ENCODE data around the gene CELSR1.

CELSR1 gene

GRCh38 chr22:46537225-46537945, at the start of gene CELSR1:
TSS of gene CELSR1 (minus strand) at chr22:46537620. CDS start at chr22:46537170, 450 bp downstream.
- peak; percentile 38 for DNase-seq

GRCh38 chr22:46587061-46587460, 49.6 kb upstream of the CELSR1 start:
- no peak for DNase-seq

- no peak for DNase-seq
Observed at GRCh38 chr22:46586531-46587011, 49.2 kb upstream of the CELSR1 start.

GRCh38 chr22:46586123-46586519, 48.7 kb upstream of the CELSR1 start:
- DNase-seq, result no peak

- no peak for DNase-seq
Observed at GRCh38 chr22:46585340-46586122, 48.1 kb upstream of the CELSR1 start.

GRCh38 chr22:46584081-46584921, 46.9 kb upstream of the CELSR1 start:
- no peak for DNase-seq

- DNase-seq, result no peak
Observed at GRCh38 chr22:46583571-46583970, 46.2 kb upstream of the CELSR1 start.

- DNase-seq, result no peak
Observed at GRCh38 chr22:46582281-46582933, 45.0 kb upstream of the CELSR1 start.

- DNase-seq, result no peak
Observed at GRCh38 chr22:46581538-46582244, 44.3 kb upstream of the CELSR1 start.

- DNase-seq, result peak; percentile 4
Observed at GRCh38 chr22:46580940-46581537, 43.6 kb upstream of the CELSR1 start.

GRCh38 chr22:46579751-46580449, 42.5 kb upstream of the CELSR1 start:
- DNase-seq, result no peak

- no peak for DNase-seq
Observed at GRCh38 chr22:46578824-46579561, 41.6 kb upstream of the CELSR1 start.

- DNase-seq, result no peak
Observed at GRCh38 chr22:46578251-46578823, 40.9 kb upstream of the CELSR1 start.

GRCh38 chr22:46577368-46578249, 40.2 kb upstream of the CELSR1 start:
- DNase-seq, result no peak

- DNase-seq, result no peak
Observed at GRCh38 chr22:46576556-46577367, 39.3 kb upstream of the CELSR1 start.

GRCh38 chr22:46575911-46576555, 38.6 kb upstream of the CELSR1 start:
- no peak for DNase-seq

Data from NCI-H748 treated with DMSO at 0.1 percent for 48 hours (cell line).